ENCODE data around the gene PRDM16. TPM values are rescaled to one million over a fixed set of nuclear protein-coding genes. Genes with fewer than 3 reads are reported as not detected.

Gene PRDM16
- polyA plus RNA-seq, 1 donor from 2014 or later = 0.21 TPM

GRCh38 chr1:3370856-3371703, 302.1 kb downstream of the PRDM16 start:
- Histone ChIP-seq H3K27me3 (ENCODE audit: insufficient read depth, low read depth, low read length) (no peaks in the 10 kb centered on the region), H3K9ac (ENCODE audit: low read length) (no peak overlapping the region), H3K27ac (ENCODE audit: low read length) (no peak overlapping the region)

More at GRCh38 chr1:3370856-3371703, 302.1 kb downstream of the PRDM16 start:
- Histone ChIP-seq H3K79me2 (replicated peaks; ENCODE audit: insufficient read depth, low read length) (no peaks in the 10 kb centered on the region), H3K4me2 (ENCODE audit: low read length) (no peak overlapping the region), H4K20me1 (ENCODE audit: insufficient read depth) (no peaks in the 10 kb centered on the region), H3K9me3 (ENCODE audit: low read length) (no peaks in the 10 kb centered on the region), H3K9me2 (ENCODE audit: insufficient read depth, low read length) (no peaks in the 10 kb centered on the region), H3K36me3 (ENCODE audit: insufficient read depth, low read length) (no peaks in the 10 kb centered on the region), H2AFZ (ENCODE audit: low read depth, low read length) (no peak overlapping the region), H3K4me3 (ENCODE audit: low read length) (no peak overlapping the region), H3F3A (ENCODE audit: insufficient read depth, low read length, poor library complexity, severe bottlenecking) (no peaks in the 10 kb centered on the region)
- TF ChIP-seq SMC3 (conservative IDR thresholded peaks at IDR 0.05; ENCODE audit: poor library complexity) (no peak), RAD21 (conservative IDR thresholded peaks at IDR 0.05) (no peak), CTCF (IDR thresholded peaks at IDR 0.05; ENCODE audit: poor library complexity, severe bottlenecking) (no peak), TAF1 (IDR thresholded peaks at IDR 0.05; ENCODE audit: low read depth) (no peak), MXI1 (conservative IDR thresholded peaks at IDR 0.05; ENCODE audit: poor library complexity, severe bottlenecking) (no peak), POLR2AphosphoS5 (IDR thresholded peaks at IDR 0.05) (no peak), REST (IDR thresholded peaks at IDR 0.05; ENCODE audit: borderline replicate concordance) (no peak), EZH2 (IDR thresholded peaks at IDR 0.05; ENCODE audit: borderline replicate concordance, insufficient read depth, low read length, poor library complexity, severe bottlenecking) (no peak), EP300 (conservative IDR thresholded peaks at IDR 0.05; ENCODE audit: poor library complexity, severe bottlenecking) (no peak)

Measured in neural cell (in vitro differentiated cells).